Measurements from ENCODE around the gene SIRT5. TPM values are rescaled to one million over a fixed set of nuclear protein-coding genes. Genes with fewer than 3 reads are reported as not detected.
A peak's percentile ranks its signal among the peaks of the same experiment; 100 is the strongest.

The SIRT5 gene
- total RNA-seq, 1 donor from 2014 or later: 12.4 TPM

- ATAC-seq (ENCODE audit: low read depth): peak; percentile 11
These were observed 41.4 kb downstream of the SIRT5 start for GRCh38 chr6:13615792-13616120.

GRCh38 chr6:13617066-13617465 lies 42.7 kb downstream of the SIRT5 start:
- POLR2A ChIA-PET: interaction anchor here (0.6 to 5.6 kb wide), 4 partner anchors 42 to 261 kb away, joined by 4 to 84 read pairs (median 36); partner anchors contain the start of genes GFOD1 and SIRT5
- CTCF ChIA-PET: interaction anchor here (2.7 kb wide), 1 partner anchor 42 kb away, joined by 23 read pairs; the partner anchor contains the start of gene SIRT5
- H3K4me1 Mint-ChIP-seq: peaks cover 37% of the 10 kb centered on the region
- no peak for TF ChIP-seq CTCF (IDR thresholded peaks at IDR 0.05)
- H3K9me3 Mint-ChIP-seq: no peaks in the 10 kb centered on the region
- H3K36me3 Mint-ChIP-seq (ENCODE audit: low read depth): peaks cover 63% of the 10 kb centered on the region
- H3K27me3 Mint-ChIP-seq: no peaks in the 10 kb centered on the region
- DNase-seq (no peak), ATAC-seq (ENCODE audit: low read depth) (no peak)
- intact Hi-C loops (cut with micrococcal nuclease): loop anchor here (5.0 kb wide), 2 partner anchors 150 to 1630 kb away; partner anchors contain the start of gene JARID2
- H3K27ac Mint-ChIP-seq: peak overlapping the region; percentile 7
- peak overlapping the region; percentile 58 for H3K4me3 Mint-ChIP-seq

More at GRCh38 chr6:13615792-13616120, 41.4 kb downstream of the SIRT5 start:
- no peak for TF ChIP-seq CTCF (IDR thresholded peaks at IDR 0.05)
- peaks cover 43% of the 10 kb centered on the region for H3K4me1 Mint-ChIP-seq
- no peaks in the 10 kb centered on the region for H3K9me3 Mint-ChIP-seq
- DNase-seq: peak; percentile 31
- H3K4me3 Mint-ChIP-seq: peak overlapping the region; percentile 98
- H3K27ac Mint-ChIP-seq: peak overlapping the region; percentile 94
- ChIA-PET POLR2A (interaction anchor here (0.6 to 5.6 kb wide), 26 partner anchors 9 to 354 kb away, joined by 3 to 84 read pairs (median 7); partner anchors contain the start of genes GFOD1, MCUR1, RANBP9 and SIRT5), CTCF (interaction anchor here (0.8 to 2.7 kb wide), 18 partner anchors 9 to 420 kb away, joined by 3 to 23 read pairs (median 4); partner anchors contain the start of genes GFOD1, MCUR1, RANBP9 and SIRT5)
- H3K27me3 Mint-ChIP-seq: no peaks in the 10 kb centered on the region
- peaks cover 55% of the 10 kb centered on the region for H3K36me3 Mint-ChIP-seq (ENCODE audit: low read depth)
- intact Hi-C loops (cut with micrococcal nuclease): loop anchor here (1.0 to 5.0 kb wide), 12 partner anchors 41 to 1632 kb away; partner anchors contain the start of genes GFOD1, JARID2, MCUR1 and SIRT5

GRCh38 chr6:13624871-13625288 lies 50.5 kb downstream of the SIRT5 start:
- Mint-ChIP-seq H3K4me3 (no peak overlapping the region), H3K4me1 (peaks cover 5% of the 10 kb centered on the region), H3K27me3 (no peaks in the 10 kb centered on the region), H3K27ac (peak overlapping the region; percentile 51), H3K36me3 (ENCODE audit: low read depth) (peaks cover 80% of the 10 kb centered on the region), H3K9me3 (no peaks in the 10 kb centered on the region)
- ChIA-PET CTCF (interaction anchor here (0.6 to 2.0 kb wide), 7 partner anchors 9 to 718 kb away, joined by 3 to 14 read pairs (median 4); partner anchors contain the start of genes NOL7 and SIRT5), POLR2A (interaction anchor here (1.1 to 1.9 kb wide), 2 partner anchors 9 to 50 kb away, joined by 6 to 12 read pairs; partner anchors contain the start of genes NOL7 and SIRT5)
- TF ChIP-seq CTCF (IDR thresholded peaks at IDR 0.05): no peak
- DNase-seq: no peak
- ATAC-seq (ENCODE audit: low read depth): peak; percentile 71
- intact Hi-C loops (cut with micrococcal nuclease): loop anchor here (2.0 kb wide), 2 partner anchors 242 to 288 kb away; no protein-coding TSS in a partner anchor

- TF ChIP-seq CTCF (IDR thresholded peaks at IDR 0.05): no peak
- no peaks in the 10 kb centered on the region for H3K27me3 Mint-ChIP-seq
- ChIA-PET POLR2A (interaction anchor here (0.7 kb wide), 2 partner anchors 19 to 381 kb away, joined by 4 to 5 read pairs; no protein-coding TSS in a partner anchor), CTCF (interaction anchor here (0.8 kb wide), 1 partner anchor 55 kb away, joined by 3 read pairs; the partner anchor contains the start of gene SIRT5)
- no peak overlapping the region for H3K4me3 Mint-ChIP-seq
- H3K27ac Mint-ChIP-seq: peak overlapping the region; percentile 20
- ATAC-seq (ENCODE audit: low read depth) (no peak), DNase-seq (no peak)
- H3K36me3 Mint-ChIP-seq (ENCODE audit: low read depth): peaks cover 71% of the 10 kb centered on the region
- H3K9me3 Mint-ChIP-seq: no peaks in the 10 kb centered on the region
- intact Hi-C loops (cut with micrococcal nuclease): no loop called here
- H3K4me1 Mint-ChIP-seq: peaks cover 8% of the 10 kb centered on the region
These were observed 55.2 kb downstream of the SIRT5 start for GRCh38 chr6:13629459-13630116.

- Mint-ChIP-seq H3K4me1 (peaks cover 8% of the 10 kb centered on the region), H3K27me3 (no peaks in the 10 kb centered on the region), H3K27ac (no peak overlapping the region), H3K9me3 (no peaks in the 10 kb centered on the region), H3K4me3 (no peak overlapping the region), H3K36me3 (ENCODE audit: low read depth) (peaks cover 73% of the 10 kb centered on the region)
- DNase-seq (no peak), ATAC-seq (ENCODE audit: low read depth) (no peak)
- ChIA-PET CTCF (no interaction called here), POLR2A (interaction anchor here (0.7 to 0.9 kb wide), 3 partner anchors 15 to 382 kb away, joined by 4 to 5 read pairs (median 5); partner anchors contain the start of gene NOL7)
- no peak for TF ChIP-seq CTCF (IDR thresholded peaks at IDR 0.05)
- intact Hi-C loops (cut with micrococcal nuclease): no loop called here
These were observed 56.1 kb downstream of the SIRT5 start for GRCh38 chr6:13630499-13630898.

Data from activated B cell treated with CpG ODN at 0.5 μM for 24 hours (primary cell).